Fibroblast of skin of right quadriceps (primary cell): ENCODE measurements around the gene GEMIN5.
A peak's percentile ranks its signal among the peaks of the same experiment; 100 is the strongest.
"Not testable (repeated sequence)": the region's sequence is repeated elsewhere in the genome, so short reads cannot be mapped to it uniquely, and the experiment has no call there.

Experiments
- DNase-seq: peaks from one replicate; pipeline ENCODE4 v3.0.0-alpha.2; 2013

The GEMIN5 gene

GRCh38 chr5:154943527-154943926 is 5.5 kb upstream of the GEMIN5 start:
- DNase-seq: no peak

GRCh38 chr5:154940772-154941620 is 3.0 kb upstream of the GEMIN5 start, which contains the start of gene MRPL22:
MRPL22 (plus strand) TSS chr5:154941073; CDS start chr5:154941111, 38 bp downstream.
- DNase-seq: peak; percentile 91

- DNase-seq: no peak
Measured at GRCh38 chr5:154940375-154940771, 2.4 kb upstream of the GEMIN5 start.

DNA sequence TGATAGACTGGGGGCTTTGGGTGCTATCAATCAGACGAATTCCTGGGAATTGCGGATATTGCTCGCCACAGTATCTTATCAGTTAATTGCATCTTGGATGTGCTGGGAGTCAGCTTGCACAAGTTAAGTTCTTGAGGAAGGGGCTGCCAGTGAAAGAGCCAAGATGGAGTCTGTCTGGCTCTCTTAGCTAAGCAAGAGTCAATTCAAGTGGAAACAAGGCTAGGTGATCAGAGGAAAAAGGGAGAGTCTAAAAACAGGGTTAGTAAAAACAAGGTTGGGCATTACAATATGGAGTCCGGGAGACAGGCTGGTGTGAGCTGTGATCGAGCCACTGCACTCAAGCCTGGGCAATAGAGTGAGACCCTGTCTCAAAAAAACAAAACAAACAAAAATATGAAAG is 1.4 kb upstream of the GEMIN5 start:
- DNase-seq: not testable (repeated sequence)

GRCh38 chr5:154937186-154937717 is 759 bp downstream of the GEMIN5 start:
- DNase-seq: no peak

DNA sequence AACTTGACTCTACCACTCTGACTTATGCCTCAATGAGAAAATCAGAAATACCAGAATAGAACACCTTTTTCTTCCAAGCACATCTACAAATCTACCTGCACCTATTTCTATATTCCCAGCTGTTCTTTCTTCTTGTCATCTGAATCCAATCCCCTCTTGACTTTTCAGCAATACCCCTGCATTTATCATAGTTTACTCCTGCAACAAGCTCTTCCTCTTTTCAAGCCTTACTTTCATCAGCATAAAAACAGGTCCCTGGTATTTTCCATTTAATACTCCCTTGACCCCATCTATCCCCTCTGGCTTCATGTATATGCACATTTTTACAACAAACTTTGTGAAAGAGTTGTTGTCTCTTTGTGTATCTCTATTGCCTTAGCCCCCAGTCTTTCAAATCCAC is 3.1 kb downstream of the GEMIN5 start:
- no peak for DNase-seq

GRCh38 chr5:154933537-154933936 is 4.5 kb downstream of the GEMIN5 start:
- DNase-seq: no peak

DNA sequence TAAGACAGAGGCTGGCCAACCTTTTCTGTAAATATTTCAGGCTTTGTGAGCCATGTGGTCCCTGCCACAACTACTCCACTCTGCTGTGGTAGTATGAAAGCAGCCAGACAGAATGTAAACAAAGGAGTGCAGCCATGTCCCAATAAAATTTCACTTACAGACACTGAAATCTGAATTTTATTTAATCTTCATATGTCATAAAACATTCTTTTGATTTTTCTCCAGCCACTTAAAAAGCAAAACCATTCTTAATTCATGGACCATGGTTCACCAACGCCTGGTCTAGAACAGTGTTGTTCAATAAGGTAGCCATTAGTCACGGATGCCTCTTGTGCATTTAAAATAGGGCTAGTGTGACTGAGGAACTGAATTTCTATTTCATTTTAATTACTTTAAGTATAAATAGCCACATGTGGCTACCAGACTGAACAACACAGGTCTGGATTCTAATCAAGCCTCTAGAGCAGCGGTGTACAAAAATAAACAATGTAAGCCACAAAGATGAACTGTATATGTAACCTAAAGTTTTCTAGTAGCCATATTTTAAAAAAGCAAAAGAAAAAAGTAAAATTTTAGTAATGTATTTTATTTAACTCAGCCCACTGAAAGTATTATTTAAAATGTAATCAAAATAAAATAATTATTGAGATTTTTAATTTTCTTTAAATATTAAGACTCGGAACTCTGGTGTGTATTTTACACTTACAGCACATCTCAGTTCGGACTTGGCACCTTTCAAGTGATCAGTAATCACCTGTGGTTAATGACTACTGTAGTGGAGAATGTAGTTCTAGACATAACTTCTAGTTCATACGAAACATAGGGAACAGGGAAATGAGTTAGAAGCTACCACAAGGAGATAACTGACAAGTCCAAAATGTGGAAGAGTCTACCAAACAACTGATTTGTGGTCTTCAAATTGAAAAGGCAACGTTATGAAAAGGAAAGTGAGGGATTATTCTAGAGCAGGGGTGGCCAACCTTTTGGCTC is 14.3 kb downstream of the GEMIN5 start:
- DNase-seq: peak; percentile 4

GRCh38 chr5:154917757-154918156 is 20.3 kb downstream of the GEMIN5 start:
- DNase-seq: no peak

GRCh38 chr5:154916874-154917273 is 21.1 kb downstream of the GEMIN5 start:
- no peak for DNase-seq

DNA sequence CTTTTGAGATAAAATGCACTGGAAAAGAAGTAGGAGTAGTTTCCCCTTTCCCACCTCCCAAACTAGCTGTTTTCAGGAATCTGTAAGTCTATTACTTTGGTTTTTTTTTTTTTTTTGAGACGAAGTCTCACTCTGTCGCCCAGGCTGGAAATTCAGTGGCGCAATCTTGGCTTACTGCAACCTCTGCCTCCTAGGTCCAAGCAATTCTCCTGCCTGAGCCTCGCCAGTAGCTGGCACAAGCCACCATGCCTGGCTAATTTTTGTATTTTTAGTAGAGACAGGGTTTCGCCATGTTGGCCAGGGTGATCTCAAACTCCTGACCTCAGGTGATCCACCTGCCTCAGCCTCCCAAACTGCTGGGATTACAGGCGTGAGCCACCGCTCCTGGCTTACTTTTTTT is 32.4 kb downstream of the GEMIN5 start:
- DNase-seq: not testable (repeated sequence)

DNA sequence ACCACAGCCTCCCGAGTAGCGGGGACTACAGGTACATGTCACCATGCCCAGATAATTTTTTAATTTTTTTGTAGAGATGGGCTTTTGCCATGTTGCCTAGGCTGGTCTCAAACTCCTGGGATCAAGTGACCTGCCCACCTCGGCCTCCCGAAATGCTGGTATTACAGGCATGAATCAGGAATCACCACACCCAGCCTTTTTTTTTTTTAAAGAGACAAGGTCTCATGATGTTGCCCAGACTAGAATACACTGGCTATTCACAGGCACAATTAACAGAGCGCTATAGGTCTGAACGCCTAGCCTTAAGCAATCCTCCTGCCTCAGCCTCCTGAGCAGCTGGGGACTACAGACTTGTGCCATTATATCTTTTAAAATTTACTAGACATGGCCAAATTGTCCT is 36.1 kb downstream of the GEMIN5 start:
- no peak for DNase-seq

- DNase-seq: no peak
Measured at GRCh38 chr5:154901276-154901675, 36.7 kb downstream of the GEMIN5 start.

- no peak for DNase-seq
Measured at GRCh38 chr5:154900066-154900465, 37.9 kb downstream of the GEMIN5 start.

DNA sequence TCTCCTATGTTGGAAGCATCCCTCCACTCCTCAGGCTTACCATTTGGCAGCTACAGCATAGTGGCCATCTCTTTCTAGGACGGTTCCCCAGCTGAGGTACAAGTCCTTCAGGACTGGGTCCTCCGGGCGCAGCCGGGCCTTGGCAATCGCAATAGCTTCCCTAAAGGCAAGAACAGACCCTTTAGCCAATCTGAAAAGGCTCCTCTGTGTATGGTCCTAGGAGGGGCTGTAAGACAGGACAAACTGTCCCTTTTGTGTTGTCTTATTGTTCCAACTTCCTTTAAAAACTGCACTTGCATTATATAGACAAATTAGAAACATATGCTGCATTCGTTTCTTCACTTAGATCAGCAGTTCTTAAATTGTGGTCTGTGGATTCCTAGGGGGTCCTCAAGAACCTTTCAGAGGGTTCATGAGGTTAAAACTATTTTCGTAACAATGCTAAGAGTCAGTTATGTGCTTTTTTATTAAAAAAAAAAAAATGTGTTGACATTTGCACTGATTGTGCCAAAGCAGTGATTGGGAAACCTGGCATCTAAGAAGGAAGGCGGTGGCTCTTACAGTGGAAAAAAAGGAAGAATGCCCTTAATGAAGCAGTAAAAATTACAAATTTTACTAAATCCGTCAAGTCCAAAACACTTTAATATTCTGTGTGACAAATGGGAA is 38.7 kb downstream of the GEMIN5 start:
- DNase-seq: peak; percentile 7

GRCh38 chr5:154898210-154898609 is 39.8 kb downstream of the GEMIN5 start:
- DNase-seq: no peak

GRCh38 chr5:154896562-154897165 is 41.3 kb downstream of the GEMIN5 start:
- no peak for DNase-seq

- DNase-seq: no peak
Measured at GRCh38 chr5:154895606-154896561, 42.1 kb downstream of the GEMIN5 start.

DNA sequence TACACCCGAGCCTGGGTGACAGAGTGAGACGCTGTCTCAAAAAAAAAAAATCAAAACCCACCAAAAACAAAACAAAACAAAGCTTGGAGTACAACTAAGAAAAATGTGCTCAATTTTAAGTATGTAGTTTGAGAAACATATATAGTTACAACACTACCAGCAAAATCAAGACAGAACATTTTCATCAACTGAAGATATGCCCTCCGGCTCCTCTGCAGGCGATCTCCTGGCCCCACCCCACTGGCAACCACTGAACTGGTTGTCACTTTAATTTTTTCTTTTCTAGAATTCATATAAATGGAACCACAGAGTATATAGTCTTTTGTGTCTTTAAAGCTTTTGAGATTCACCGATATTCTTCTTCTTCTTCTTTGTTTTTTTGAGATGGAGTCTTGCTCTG is 44.6 kb downstream of the GEMIN5 start:
- DNase-seq: no peak

GRCh38 chr5:154892369-154892771 is 45.6 kb downstream of the GEMIN5 start:
- no peak for DNase-seq

DNA sequence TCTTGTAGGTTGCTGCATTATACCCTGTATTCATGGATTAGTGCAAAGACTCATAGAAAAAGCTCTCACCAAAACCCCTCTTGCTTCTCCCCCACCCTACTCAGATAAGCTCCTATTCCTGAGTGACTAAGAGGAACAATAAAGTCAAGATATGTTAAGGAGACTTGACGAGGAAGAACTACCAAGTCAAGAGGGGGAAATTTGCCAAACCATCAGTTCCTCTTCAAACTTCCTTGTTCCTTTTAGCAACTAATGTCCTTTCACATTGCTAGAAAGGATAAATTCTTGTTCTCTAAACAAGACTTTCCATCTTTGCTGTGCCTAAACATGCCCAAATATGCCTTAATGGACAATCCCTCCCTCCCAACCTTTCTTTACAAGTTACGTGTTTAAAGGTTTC is 52.6 kb downstream of the GEMIN5 start:
- no peak for DNase-seq
